ENCODE results near the gene TGM2. TPM values are rescaled to one million over a fixed set of nuclear protein-coding genes. Genes with fewer than 3 reads are reported as not detected.

TGM2 gene
- total RNA-seq, 4 donors from 2014 or later = 2.8 to 33.2 (median 11.5) TPM

GRCh38 chr20:38203337-38203980 is 38.4 kb upstream of the TGM2 start:
- intact Hi-C loops (cut with DNase I) = no loop called here
- Histone ChIP-seq H3K27me3 (peaks cover 0 to 11% (median 0%) of the 10 kb centered on the region in 4 donors), H3K4me3 (no peak overlapping the region), H3K9me3 (no peaks in the 10 kb centered on the region), H3K27ac (no peak overlapping the region), H3K4me1 (peaks cover 0 to 5% (median 4%) of the 10 kb centered on the region in 3 donors), H3K36me3 (no peaks in the 10 kb centered on the region)
- no peak for DNase-seq
- TF ChIP-seq, protein P1, sequence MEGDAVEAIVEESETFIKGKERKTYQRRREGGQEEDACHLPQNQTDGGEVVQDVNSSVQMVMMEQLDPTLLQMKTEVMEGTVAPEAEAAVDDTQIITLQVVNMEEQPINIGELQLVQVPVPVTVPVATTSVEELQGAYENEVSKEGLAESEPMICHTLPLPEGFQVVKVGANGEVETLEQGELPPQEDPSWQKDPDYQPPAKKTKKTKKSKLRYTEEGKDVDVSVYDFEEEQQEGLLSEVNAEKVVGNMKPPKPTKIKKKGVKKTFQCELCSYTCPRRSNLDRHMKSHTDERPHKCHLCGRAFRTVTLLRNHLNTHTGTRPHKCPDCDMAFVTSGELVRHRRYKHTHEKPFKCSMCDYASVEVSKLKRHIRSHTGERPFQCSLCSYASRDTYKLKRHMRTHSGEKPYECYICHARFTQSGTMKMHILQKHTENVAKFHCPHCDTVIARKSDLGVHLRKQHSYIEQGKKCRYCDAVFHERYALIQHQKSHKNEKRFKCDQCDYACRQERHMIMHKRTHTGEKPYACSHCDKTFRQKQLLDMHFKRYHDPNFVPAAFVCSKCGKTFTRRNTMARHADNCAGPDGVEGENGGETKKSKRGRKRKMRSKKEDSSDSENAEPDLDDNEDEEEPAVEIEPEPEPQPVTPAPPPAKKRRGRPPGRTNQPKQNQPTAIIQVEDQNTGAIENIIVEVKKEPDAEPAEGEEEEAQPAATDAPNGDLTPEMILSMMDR (IDR thresholded peaks at IDR 0.05) = no peak
- TF ChIP-seq POLR2A (IDR thresholded peaks at IDR 0.05) = no peak
- WGBS, 2 donors = 69% methylated on average over 4 to 6 of the region's 6 CpGs

DNA sequence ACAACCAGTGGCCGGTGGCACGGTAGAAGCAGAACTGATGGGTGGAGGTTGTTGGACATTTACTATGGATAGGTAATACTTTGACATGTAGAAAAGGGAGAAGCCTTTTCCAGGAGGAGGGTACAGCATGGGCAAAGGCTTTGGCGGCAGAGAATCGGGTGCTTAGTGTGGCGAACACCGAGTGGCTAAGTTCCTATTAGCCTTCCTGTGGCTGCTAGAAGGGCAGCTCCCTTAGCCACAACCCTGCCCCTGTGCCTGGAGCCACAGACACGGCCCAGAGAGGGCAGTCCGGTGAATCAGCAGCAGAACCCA is 37.9 kb upstream of the TGM2 start:
- H3K4me3 ChIP-seq = no peak overlapping the region
- H3K4me1 ChIP-seq = peaks cover 0 to 8% (median 0%) of the 10 kb centered on the region in 3 donors
- no peak for DNase-seq
- H3K27ac ChIP-seq = no peak overlapping the region
- intact Hi-C loops (cut with DNase I) = no loop called here
- 89 to 94% methylated on average over 4 to 6 of the region's 8 CpGs for WGBS, 2 donors
- no peak for TF ChIP-seq POLR2A (IDR thresholded peaks at IDR 0.05)
- TF ChIP-seq, protein P1 (IDR thresholded peaks at IDR 0.05) = no peak
- H3K36me3 ChIP-seq = no peaks in the 10 kb centered on the region
- H3K27me3 ChIP-seq = peaks cover 0 to 11% (median 0%) of the 10 kb centered on the region in 4 donors
- no peaks in the 10 kb centered on the region for H3K9me3 ChIP-seq

- 85 to 86% methylated on average over 9 to 10 of the region's 12 CpGs for WGBS, 2 donors
- intact Hi-C loops (cut with DNase I) = no loop called here
- Histone ChIP-seq H3K4me3 (no peak overlapping the region), H3K27ac (no peak overlapping the region), H3K36me3 (no peaks in the 10 kb centered on the region), H3K4me1 (peaks cover 0 to 8% (median 0%) of the 10 kb centered on the region in 3 donors), H3K9me3 (no peaks in the 10 kb centered on the region), H3K27me3 (peaks cover 0 to 11% (median 0%) of the 10 kb centered on the region in 4 donors)
- no peak for TF ChIP-seq POLR2A (IDR thresholded peaks at IDR 0.05)
- TF ChIP-seq, protein P1 (IDR thresholded peaks at IDR 0.05) = no peak
- no peak for DNase-seq
Measured at GRCh38 chr20:38202153-38202981, 37.3 kb upstream of the TGM2 start.

DNA sequence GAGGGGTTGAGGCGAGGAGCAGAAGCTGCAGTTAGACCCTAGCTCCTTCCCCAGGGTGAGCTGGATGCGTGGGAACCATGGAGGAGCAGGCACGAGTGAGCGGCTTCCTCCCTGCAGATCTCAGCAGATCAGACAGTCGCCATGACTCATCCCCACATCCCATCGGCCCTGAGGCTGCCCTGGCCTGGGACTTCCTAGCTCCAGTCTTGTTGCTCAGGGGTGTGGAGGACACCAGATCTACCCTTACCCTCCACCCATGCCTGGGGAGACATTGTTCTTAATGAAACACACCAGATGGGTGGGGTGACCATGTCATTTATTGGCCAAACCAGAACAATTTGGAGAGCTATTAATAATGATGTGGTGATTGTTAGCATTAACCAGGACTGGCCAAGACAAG is 36.3 kb upstream of the TGM2 start:
- DNase-seq = no peak
- H3K36me3 ChIP-seq = no peaks in the 10 kb centered on the region
- no peaks in the 10 kb centered on the region for H3K9me3 ChIP-seq
- H3K4me3 ChIP-seq = no peak overlapping the region
- intact Hi-C loops (cut with DNase I) = no loop called here
- H3K4me1 ChIP-seq = peaks cover 3 to 9% (median 3%) of the 10 kb centered on the region in 3 donors
- TF ChIP-seq POLR2A (IDR thresholded peaks at IDR 0.05) = no peak
- TF ChIP-seq, protein P1 (IDR thresholded peaks at IDR 0.05) = no peak
- H3K27me3 ChIP-seq = peaks cover 0 to 11% (median 0%) of the 10 kb centered on the region in 4 donors
- H3K27ac ChIP-seq = no peak overlapping the region
- WGBS, 2 donors = 23% methylated on average over 4 of the region's 6 CpGs; no CpG with 5 or more reads in 1 of the 2 donors

GRCh38 chr20:38200646-38201045 is 35.6 kb upstream of the TGM2 start:
- Histone ChIP-seq H3K4me1 (peaks cover 7 to 16% (median 10%) of the 10 kb centered on the region in 3 donors), H3K36me3 (no peaks in the 10 kb centered on the region), H3K4me3 (no peak overlapping the region), H3K27ac (no peak overlapping the region), H3K9me3 (no peaks in the 10 kb centered on the region), H3K27me3 (peaks cover 0 to 11% (median 0%) of the 10 kb centered on the region in 4 donors)
- 38 to 60% methylated on average over 1 of the region's 3 CpGs for WGBS, 2 donors
- TF ChIP-seq, protein P1 (IDR thresholded peaks at IDR 0.05) = no peak
- TF ChIP-seq POLR2A (IDR thresholded peaks at IDR 0.05) = no peak
- no peak for DNase-seq
- intact Hi-C loops (cut with DNase I) = no loop called here

Measured in esophagus squamous epithelium (tissue), 5 donors.